NCI-H748 (cell line): ENCODE measurements around the gene ZNF664.

ENCODE experiments used
- DNase-seq: peaks from one replicate; lab custom pipeline; 2025; ENCODE audit not compliant: unreplicated experiment; lab: John Stamatoyannopoulos, UW

Gene ZNF664

DNA sequence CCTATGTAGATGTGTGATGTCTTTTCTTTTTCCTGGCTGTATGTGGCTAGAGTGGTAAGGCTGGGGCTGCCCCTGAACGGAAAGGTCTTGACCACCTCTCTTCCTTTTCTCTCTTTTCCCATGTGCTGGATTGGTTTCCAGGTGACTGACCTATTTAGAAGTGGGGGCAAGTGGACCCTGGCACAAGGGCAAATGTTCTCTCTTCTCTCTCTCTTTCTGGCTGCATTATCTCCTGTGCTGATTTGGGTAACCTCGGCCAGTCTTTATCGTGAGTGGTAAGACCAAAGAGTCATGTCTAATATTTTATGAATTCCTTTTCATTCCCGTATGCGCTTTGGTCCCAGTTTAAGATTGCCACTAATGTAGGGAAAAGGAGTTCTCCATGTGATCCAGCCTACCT lies 16.2 kb downstream of the ZNF664 start:
- DNase-seq = no peak

GRCh38 chr12:123989753-123990152 lies 16.7 kb downstream of the ZNF664 start:
- no peak for DNase-seq

DNA sequence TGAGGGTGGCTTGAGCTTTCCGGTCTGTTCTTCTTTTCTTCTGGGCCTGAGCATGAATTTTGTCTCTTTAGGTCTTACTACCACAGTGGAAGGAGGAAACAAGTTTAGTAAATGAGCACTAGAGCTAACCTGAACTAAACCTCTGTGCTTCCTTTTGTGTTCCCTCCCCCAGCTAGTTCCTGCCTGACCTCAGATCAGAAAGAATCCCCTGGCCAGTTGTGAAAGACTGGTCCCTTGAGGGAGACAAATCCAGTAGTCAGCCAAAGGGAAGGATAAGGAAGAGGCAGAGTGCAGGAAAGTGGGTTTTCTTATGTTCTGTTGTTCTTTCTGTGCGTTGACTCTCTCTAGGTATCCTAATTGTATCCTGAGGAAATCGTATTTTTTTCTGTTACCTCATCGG lies 17.5 kb downstream of the ZNF664 start:
- DNase-seq = no peak

DNA sequence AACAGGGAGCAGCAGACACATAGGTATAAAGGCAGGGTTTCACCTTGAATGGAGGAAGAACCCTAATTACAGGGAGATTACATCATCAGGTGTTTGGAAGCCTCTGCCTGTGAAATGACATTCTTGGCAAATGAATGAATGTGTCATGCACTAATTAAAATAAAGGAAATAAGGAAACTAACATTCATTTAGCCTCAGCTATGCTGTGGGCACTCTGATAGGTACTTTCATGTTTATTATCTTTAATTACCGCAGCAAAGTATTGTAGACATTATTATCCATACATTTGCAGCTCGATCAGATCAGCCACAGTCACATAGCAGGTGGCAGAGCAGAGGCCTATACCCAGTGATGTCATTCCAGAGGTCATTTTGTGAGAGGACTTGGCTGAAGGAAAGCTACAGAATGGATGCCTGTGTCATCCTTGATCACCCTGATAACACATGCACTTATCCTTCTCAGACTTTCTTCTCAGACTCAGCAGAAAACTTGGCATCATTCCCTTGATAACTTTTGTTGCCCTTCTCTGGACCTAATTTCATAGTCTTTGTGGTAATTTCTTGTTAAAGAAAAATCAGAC lies 18.4 kb downstream of the ZNF664 start:
- DNase-seq = no peak

- DNase-seq = no peak
Observed at GRCh38 chr12:123992118-123992825, 19.3 kb downstream of the ZNF664 start.

DNA sequence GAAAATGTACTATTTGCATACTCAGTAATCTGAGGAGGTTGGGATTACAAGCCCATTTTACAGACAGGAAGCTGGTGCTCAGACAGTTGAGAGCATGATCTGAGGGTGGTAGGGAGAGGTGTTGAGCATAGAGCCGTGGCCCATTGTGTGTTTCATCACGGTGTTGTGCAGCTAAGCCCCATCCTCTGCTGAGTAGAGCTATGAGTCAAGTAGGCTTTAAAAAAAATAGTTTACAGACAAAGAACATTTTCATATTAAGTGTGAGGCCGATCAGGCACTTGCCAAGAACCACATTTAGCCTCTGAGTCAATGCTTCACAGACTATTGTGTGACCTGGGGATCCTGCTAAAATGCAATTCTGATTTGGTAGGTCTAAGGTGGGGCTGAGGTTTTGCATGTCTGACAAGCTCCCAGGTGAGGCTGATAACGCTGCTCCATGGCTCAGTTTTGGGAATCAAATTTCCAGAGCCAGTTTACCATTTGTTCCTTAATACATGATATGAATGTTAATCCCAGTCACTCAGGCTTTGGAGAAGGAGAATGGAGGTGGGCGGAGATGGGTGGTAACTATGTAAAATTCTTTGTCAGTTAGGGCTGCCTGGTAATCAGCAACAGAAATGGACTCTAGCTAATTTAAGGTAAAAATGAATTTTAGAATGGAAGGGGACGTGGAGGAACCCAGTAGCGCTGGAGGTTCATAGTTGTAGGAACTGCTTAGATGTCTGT lies 22.2 kb downstream of the ZNF664 start:
- DNase-seq = no peak

DNA sequence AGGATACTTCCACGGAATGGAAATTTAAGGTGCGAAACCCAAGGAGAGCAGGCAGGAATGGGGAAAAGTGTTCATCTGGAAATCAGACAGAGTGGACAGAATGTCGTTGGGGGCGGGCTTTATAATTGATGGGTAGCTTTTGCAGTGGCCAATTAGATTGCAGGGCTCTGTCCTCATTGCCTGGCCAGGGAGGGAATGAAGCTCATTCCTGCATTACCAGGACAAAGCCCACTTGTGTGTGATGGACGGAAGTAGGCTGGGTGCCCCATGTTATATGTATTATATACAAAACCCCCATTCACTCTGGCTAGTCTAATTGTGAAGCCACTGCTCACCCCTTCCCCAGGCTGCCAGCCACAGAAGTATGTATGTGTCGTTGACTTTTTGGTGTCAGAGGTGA lies 23.6 kb downstream of the ZNF664 start:
- DNase-seq = no peak

- DNase-seq = no peak
Observed at GRCh38 chr12:123997033-123997822, 24.2 kb downstream of the ZNF664 start.

- DNase-seq = no peak
Observed at GRCh38 chr12:123997908-123998307, 24.9 kb downstream of the ZNF664 start.

GRCh38 chr12:123998344-123998990 lies 25.5 kb downstream of the ZNF664 start:
- no peak for DNase-seq

DNA sequence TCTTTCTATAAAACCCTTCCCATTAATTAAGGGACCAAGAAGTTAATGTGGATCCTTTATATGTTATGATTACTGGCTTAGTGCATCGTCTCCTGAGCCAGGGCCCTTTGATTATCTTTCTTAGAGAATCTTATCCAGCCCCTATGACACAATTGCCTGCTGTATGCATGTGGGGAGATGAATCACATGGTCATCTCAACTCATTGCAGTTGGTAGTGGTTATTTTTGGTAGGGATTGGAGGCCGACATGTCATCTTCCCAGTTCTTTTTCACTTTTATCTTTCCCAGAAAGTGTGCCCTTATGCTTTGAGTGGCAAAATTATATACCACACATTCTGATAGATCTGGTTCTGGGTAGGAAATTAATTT lies 26.0 kb downstream of the ZNF664 start:
- DNase-seq = no peak

- DNase-seq = no peak
Observed at GRCh38 chr12:124000111-124000510, 27.1 kb downstream of the ZNF664 start.

DNA sequence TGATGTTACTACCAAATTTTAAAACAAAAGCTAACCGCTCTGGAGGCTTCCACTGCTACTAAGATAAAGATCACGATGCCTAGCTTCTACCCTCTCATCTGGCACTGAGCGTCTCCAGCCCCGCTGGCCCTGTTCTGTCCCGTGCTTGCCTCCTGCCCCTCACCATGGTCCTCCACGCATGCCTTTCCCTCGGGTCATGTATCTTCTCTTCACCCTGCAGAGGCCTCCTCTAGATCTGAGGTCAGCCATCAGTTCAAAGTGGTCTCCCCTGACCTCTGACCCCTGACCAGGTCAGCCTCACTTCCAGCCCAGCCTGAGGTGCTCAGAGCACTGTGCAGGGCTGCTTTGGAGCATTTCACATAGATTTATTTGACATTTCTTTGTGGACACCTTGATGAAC lies 28.3 kb downstream of the ZNF664 start:
- DNase-seq = no peak

DNA sequence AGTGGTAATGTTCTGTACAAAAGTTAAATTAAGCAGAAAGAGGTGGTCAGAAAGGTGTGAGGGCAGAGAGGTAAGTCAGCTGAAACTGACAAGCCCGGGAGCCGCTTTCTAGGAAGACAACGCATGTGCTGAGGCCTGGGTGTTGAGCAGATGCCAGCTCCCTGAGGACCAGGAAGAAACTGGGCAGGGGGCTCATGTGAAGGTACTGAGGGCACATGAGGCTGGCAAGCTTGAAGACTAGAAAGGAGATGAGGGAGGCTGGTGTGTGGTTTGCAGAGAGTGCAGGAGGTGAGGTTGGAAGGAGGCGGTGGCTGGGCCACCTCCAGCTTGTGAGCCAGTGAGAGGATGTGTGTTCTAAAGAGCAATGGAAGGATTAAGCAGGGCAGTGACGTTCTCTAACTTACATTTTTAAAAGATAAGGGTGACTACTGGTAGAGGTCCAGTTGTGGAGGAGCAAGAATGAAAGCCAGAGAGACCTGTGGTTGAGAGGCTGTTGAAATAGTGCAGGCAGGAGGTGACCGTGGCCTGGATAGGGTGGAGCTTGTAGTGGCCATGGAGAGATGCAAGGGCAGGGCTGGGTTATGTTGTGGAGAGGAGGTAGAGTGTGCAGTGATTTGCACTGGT lies 29.1 kb downstream of the ZNF664 start:
- DNase-seq = no peak

- DNase-seq = no peak
Observed at GRCh38 chr12:124002654-124003053, 29.6 kb downstream of the ZNF664 start.

GRCh38 chr12:124004233-124004875 lies 31.3 kb downstream of the ZNF664 start:
- DNase-seq = no peak

DNA sequence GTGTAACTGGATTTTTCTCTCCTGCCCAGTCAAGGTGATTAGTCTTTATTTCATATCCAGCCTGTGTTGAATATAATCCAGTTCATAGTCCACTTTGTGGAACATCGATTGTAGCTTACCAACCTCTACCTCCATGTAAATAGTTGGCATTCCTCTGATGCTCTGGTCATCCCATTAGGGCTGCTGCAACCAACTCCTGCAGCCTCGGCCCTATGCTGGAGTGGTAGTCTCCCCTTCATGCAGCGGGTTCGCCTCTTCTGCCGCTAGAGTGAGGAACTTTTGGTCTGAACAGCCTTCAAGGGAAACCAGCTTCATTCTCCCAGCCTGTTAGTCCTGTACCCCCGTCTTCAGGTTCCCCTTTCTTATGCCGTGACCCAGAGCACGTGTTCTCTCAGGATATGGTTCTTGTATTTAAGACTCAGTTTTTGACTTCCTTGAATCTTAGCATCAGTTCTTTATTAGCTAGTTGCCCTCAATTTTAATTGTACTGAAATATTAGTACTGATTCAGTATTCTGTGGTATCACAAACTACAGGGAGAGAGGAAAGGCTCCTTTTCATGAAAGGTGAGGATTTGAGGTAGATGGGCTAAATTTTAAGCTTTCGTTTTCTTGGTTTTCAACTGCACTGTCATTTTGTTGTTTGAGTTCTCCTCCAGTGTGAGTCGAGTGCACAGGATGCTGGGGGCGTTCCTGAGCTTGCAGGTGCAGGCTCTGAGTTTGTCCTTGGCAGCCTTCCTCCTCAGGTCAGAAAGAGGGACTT lies 33.2 kb downstream of the ZNF664 start:
- no peak for DNase-seq

GRCh38 chr12:124006846-124007713 lies 34.1 kb downstream of the ZNF664 start:
- DNase-seq = no peak
